DND-41 (cell line): ENCODE data around the gene CPXM1.
"Not testable (repeated sequence)": the region's sequence is repeated elsewhere in the genome, so short reads cannot be mapped to it uniquely, and the experiment has no call there.

ENCODE experiments used
- ATAC-seq: fragments of 200-7000 bp; cut with Tn5 transposase; 3 replicates; pipeline ENCODE4 v1.9.1; 2021; ENCODE audit warnings: low read depth; ENCODE audit not compliant: insufficient read depth
- DNase-seq: peaks from one replicate; pipeline ENCODE4 v3.0.0-alpha.2; 2020
- H2AFZ ChIP-seq: 2 replicates; pipeline ENCODE4 v1.6.0; 2012; ENCODE audit warnings: low read depth, low read length
- H3K27ac ChIP-seq: 2 replicates; pipeline ENCODE4 v1.5.1; 2012; ENCODE audit warnings: low read length, inconsistent platforms
- H3K27me3 ChIP-seq: fragments of 200-600 bp; sonication (generic); 2 replicates; pipeline ENCODE4 v1.6.0; 2012; ENCODE audit warnings: low read length, mild to moderate bottlenecking, inconsistent platforms; ENCODE audit not compliant: insufficient read depth, poor library complexity
- H3K36me3 ChIP-seq: 2 replicates; pipeline ENCODE4 v1.5.1; 2012; ENCODE audit warnings: low read length, inconsistent platforms; ENCODE audit not compliant: insufficient read depth
- H3K4me1 ChIP-seq: 2 replicates; pipeline ENCODE4 v1.5.1; 2012; ENCODE audit warnings: mild to moderate bottlenecking, low read length; ENCODE audit not compliant: insufficient read depth
- H3K4me2 ChIP-seq: 2 replicates; pipeline ENCODE4 v1.6.0; 2012; ENCODE audit warnings: mild to moderate bottlenecking, moderate library complexity, low read length, inconsistent platforms; ENCODE audit not compliant: insufficient read depth
- H3K4me3 ChIP-seq, 2 experiments: fragments of 200-600 bp in 1 of 2; shearing (Covaris generic) in 1 of 2; 2 replicates each; pipeline ENCODE4 v1.5.1; 2012 to 2016; ENCODE audit warnings: inconsistent platforms in 2 of 2, low read length in 2 of 2, mild to moderate bottlenecking in 2 of 2, low read depth in 1 of 2, moderate library complexity in 1 of 2
- H3K79me2 ChIP-seq: 2 replicates; pipeline ENCODE4 v1.6.0; 2012; ENCODE audit warnings: low read length, inconsistent platforms; ENCODE audit not compliant: insufficient read depth
- H3K9ac ChIP-seq: 2 replicates; pipeline ENCODE4 v1.6.0; 2012; ENCODE audit warnings: low read depth, mild to moderate bottlenecking, inconsistent platforms, low read length, moderate library complexity
- H3K9me3 ChIP-seq: 2 replicates; pipeline ENCODE4 v1.5.1; 2012; ENCODE audit warnings: low read length, moderate library complexity, mild to moderate bottlenecking, inconsistent platforms; ENCODE audit not compliant: insufficient read depth, severe bottlenecking
- H4K20me1 ChIP-seq: 2 replicates; pipeline ENCODE4 v1.6.0; 2012; ENCODE audit warnings: low read length; ENCODE audit not compliant: insufficient read depth
- CTCF ChIP-seq: IDR thresholded peaks from 2 replicates; pipeline ENCODE4 v1.5.1; 2012; ENCODE audit warnings: borderline replicate concordance, low read length, moderate library complexity, mild to moderate bottlenecking; ENCODE audit not compliant: poor library complexity, severe bottlenecking; ENCODE audit errors: extremely low read depth
- EZH2 ChIP-seq: IDR thresholded peaks from 3 replicates; pipeline ENCODE4 v1.6.1; 2012; ENCODE audit warnings: borderline replicate concordance, low read depth, mild to moderate bottlenecking, moderate library complexity, low read length, inconsistent platforms; ENCODE audit not compliant: severe bottlenecking

The CPXM1 gene

GRCh38 chr20:2771631-2772080, 28.8 kb downstream of the CPXM1 start:
- H4K20me1 ChIP-seq = peaks cover 18% of the 10 kb centered on the region
- no peak overlapping the region for H3K4me3 ChIP-seq
- no peak overlapping the region for H3K4me2 ChIP-seq
- H3K27ac ChIP-seq = no peak overlapping the region
- TF ChIP-seq CTCF (no peak), EZH2 (no peak)
- no peak overlapping the region for H3K9ac ChIP-seq
- DNase-seq (no peak), ATAC-seq (no peak)
- H3K9me3 ChIP-seq = no peaks in the 10 kb centered on the region
- H2AFZ ChIP-seq = no peak overlapping the region
- H3K36me3 ChIP-seq = no peaks in the 10 kb centered on the region
- peaks cover 31% of the 10 kb centered on the region for H3K27me3 ChIP-seq
- no peaks in the 10 kb centered on the region for H3K4me1 ChIP-seq
- H3K79me2 ChIP-seq = no peaks in the 10 kb centered on the region

- DNase-seq, H3K27ac ChIP-seq, H3K4me1 ChIP-seq, H3K36me3 ChIP-seq, H3K79me2 ChIP-seq, H3K9me3 ChIP-seq, ATAC-seq, H2AFZ ChIP-seq, H3K4me3 ChIP-seq, H3K9ac ChIP-seq, H3K4me2 ChIP-seq: not testable (repeated sequence)
- peaks cover 18% of the 10 kb centered on the region for H4K20me1 ChIP-seq
- peaks cover 29% of the 10 kb centered on the region for H3K27me3 ChIP-seq
Measured at GRCh38 chr20:2770091-2770490, 30.3 kb downstream of the CPXM1 start.

GRCh38 chr20:2768632-2769015, 31.8 kb downstream of the CPXM1 start:
- Histone ChIP-seq H4K20me1 (peaks cover 18% of the 10 kb centered on the region), H3K36me3 (no peaks in the 10 kb centered on the region), H3K9me3 (no peaks in the 10 kb centered on the region), H3K79me2 (no peaks in the 10 kb centered on the region), H3K27me3 (peaks cover 35% of the 10 kb centered on the region), H3K4me3 (no peak overlapping the region), H3K4me2 (no peak overlapping the region), H3K27ac (no peak overlapping the region), H3K9ac (no peak overlapping the region), H2AFZ (no peak overlapping the region), H3K4me1 (no peaks in the 10 kb centered on the region)
- ATAC-seq (no peak), DNase-seq (no peak)
- no peak for TF ChIP-seq CTCF

GRCh38 chr20:2767768-2768631, 32.4 kb downstream of the CPXM1 start:
- no peak overlapping the region for H3K4me3 ChIP-seq
- peaks cover 35% of the 10 kb centered on the region for H3K27me3 ChIP-seq
- H3K27ac ChIP-seq = no peak overlapping the region
- TF ChIP-seq CTCF (no peak), EZH2 (no peak)
- no peak for ATAC-seq
- H3K4me1 ChIP-seq = no peaks in the 10 kb centered on the region
- no peaks in the 10 kb centered on the region for H3K36me3 ChIP-seq
- no peak overlapping the region for H3K4me2 ChIP-seq
- H2AFZ ChIP-seq = no peak overlapping the region
- H4K20me1 ChIP-seq = peaks cover 18% of the 10 kb centered on the region
- DNase-seq = no peak
- H3K9me3 ChIP-seq = no peaks in the 10 kb centered on the region
- no peaks in the 10 kb centered on the region for H3K79me2 ChIP-seq
- H3K9ac ChIP-seq = no peak overlapping the region
